GM12875 (cell line): ENCODE measurements around the gene SCAANT1.

Source experiments
- H3K4me3 ChIP-seq: one replicate; pipeline ENCODE4 v1.5.1; 2011; ENCODE audit warnings: low read depth, low read length, control low read depth
- TF ChIP-seq, protein P1 (sequence below): IDR thresholded peaks from 2 replicates; pipeline ENCODE4 v1.5.1; 2011; ENCODE audit warnings: low read depth, mild to moderate bottlenecking, control low read depth, inconsistent platforms, low read length, moderate library complexity, borderline replicate concordance; ENCODE audit not compliant: insufficient read depth

The SCAANT1 gene

DNA sequence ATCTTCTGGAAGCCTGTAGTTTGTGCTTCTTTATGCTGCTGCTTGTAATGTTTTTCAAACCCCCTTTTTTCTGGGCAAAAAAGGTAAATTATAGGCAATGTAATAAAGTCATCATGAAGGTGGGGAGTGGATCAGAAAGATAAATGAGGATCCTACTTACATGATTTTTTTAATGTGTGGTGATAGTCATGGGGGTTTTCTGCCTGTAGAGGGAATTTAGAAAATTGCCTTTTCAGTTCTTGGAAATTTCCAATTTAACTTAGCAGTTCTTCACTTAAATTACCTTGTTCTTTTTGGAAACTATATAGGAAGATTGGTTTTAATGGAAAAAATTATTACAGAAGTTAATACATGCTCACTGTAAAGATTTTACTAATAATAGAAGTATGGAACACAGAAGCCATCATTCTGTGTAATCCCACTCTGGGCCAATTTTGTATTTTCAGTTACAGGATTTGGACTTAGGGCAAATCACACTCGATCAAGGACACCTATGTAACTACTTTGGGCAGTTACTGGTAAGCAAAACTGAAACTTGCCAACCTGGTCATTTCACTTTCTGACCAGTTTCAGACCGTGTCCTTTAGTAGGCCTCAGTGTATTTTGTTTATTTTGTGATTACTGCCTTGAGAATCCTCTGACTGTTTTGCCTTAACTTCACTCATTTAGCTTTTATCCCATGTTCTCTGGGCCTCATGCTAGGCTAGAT, 10.5 kb upstream of the SCAANT1 start:
- H3K4me3 ChIP-seq = no peak overlapping the region
- TF ChIP-seq, protein P1, sequence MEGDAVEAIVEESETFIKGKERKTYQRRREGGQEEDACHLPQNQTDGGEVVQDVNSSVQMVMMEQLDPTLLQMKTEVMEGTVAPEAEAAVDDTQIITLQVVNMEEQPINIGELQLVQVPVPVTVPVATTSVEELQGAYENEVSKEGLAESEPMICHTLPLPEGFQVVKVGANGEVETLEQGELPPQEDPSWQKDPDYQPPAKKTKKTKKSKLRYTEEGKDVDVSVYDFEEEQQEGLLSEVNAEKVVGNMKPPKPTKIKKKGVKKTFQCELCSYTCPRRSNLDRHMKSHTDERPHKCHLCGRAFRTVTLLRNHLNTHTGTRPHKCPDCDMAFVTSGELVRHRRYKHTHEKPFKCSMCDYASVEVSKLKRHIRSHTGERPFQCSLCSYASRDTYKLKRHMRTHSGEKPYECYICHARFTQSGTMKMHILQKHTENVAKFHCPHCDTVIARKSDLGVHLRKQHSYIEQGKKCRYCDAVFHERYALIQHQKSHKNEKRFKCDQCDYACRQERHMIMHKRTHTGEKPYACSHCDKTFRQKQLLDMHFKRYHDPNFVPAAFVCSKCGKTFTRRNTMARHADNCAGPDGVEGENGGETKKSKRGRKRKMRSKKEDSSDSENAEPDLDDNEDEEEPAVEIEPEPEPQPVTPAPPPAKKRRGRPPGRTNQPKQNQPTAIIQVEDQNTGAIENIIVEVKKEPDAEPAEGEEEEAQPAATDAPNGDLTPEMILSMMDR = no peak

DNA sequence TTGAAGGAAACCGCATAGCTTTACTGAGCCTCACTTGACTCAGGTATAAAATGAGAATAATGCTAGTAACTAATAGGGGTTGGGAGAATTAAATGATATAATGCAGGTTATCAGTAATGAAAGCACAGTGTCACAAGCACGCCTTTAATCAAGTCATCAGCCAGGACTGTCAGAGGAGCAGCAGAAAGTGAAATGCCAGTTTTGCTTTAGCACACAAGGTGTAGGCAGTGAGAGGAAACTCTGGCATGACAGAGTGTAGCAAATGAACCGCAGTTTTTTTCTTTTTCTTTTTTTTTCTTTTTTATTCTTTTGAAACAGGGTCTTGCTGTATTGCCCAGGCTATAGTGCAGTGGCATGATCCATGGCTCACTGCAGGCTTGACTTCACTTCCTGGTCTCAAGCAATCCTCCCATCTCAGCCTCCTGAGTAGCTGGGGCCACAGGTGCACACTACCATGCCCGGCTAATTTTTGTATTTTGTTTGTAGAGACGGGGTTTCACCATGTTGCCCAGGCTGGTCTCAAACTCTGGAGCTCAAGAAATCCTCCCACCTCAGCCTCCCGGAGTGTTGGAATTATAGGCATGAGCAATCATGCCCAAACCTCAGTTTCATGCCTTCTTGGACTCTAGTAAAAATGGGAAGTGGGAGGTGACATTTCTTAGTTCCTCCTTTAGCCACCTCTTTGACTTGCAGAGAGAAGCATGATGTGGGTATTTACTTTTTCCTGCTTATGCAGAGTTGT, 9.7 kb upstream of the SCAANT1 start:
- TF ChIP-seq, protein P1 = no peak

DNA sequence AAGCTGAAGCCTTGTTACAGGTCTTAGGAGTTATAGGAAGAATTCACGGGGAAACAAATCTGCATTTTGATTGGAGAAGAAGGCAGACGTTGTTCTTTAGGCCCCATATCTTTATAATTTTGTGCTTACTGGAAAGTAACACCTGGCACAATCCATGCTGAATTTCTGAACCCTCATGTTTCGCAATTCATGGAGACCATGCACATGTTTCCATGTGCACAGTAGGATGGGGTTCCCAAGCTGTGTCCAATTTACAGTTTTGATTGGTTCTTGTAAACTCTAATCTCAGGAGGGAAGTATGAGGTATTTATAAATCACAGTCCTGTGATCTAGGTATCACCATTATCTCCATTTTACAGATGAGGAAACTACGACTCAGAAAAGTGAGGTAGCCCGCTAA, 7.8 kb upstream of the SCAANT1 start:
- no peak overlapping the region for H3K4me3 ChIP-seq
- TF ChIP-seq, protein P1 = no peak

More for the DNA sequence above, 9.7 kb upstream of the SCAANT1 start:
- no peak overlapping the region for H3K4me3 ChIP-seq

DNA sequence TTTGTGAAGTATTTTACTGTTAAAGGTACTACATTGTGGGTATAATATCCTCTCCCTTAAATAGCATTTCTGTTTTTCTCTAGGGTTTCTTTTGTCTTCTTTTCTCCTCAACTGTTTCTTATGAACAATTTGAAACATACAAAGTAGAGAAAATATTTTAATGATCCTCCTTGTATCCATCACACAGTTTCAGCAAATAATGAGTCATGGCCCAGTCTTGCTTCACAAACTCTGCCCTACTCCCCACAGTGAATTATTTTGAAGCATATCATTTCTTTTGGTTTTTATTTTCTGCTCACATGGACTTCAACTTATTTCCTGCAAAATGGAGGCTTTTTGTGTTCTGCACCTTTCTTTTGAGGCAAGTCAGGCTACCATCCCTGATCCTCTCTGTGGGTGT, 6.1 kb upstream of the SCAANT1 start:
- no peak overlapping the region for H3K4me3 ChIP-seq
- TF ChIP-seq, protein P1 = no peak

DNA sequence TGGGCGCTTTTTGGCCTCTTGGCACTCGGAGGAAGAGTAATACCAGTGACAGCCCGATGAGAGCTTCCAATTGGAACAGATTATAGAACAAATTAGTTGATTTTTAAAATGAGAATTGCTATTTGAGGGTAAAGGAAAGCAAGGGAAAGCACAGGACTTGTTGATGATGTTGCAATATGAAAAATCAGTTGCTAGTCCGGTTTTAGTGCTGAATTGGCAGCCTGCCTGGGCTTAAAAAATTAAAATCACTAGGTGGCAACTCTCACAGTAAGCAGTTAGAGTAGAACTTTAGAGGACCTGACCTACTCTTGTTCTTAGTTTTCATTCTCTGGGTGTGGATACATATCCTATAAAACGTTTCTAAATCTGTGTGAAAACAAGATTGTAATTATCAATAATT, 2.1 kb upstream of the SCAANT1 start:
- TF ChIP-seq, protein P1 = no peak
- no peak overlapping the region for H3K4me3 ChIP-seq

DNA sequence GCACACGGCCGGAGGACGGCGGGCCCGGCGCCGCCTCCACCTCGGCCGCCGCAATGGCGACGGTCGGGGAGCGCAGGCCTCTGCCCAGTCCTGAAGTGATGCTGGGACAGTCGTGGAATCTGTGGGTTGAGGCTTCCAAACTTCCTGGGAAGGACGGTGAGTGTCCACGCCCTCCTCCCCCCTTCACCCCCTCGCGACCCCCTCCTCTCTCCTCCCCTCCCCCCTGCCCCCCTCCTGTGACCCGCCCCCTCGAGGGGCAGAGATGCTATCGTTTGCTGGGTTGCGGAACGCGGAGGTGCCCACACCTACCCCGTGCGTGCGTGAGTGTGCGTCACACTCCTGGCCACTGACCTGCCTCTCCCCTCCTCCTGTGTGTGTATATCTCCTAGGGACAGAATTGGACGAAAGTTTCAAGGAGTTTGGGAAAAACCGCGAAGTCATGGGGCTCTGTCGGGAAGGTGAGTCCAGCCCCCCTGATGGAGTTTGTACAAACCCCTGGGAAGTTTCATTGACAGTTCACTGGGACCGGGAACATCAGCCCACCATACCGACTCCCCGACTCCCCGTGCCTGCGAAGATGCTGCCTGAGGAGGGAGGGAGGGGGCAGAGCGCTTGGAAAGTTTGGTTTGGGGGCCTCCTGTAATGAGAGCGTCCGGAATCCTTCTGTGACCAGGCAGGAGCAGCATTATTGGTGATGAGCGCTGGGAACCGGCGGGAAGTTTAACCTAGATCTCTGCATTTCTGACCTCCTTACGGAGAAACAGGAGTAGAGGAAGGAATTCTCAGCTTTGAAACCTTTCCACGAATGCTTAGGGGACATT, 795 bp upstream of the SCAANT1 start:
- TF ChIP-seq, protein P1 = no peak
- H3K4me3 ChIP-seq = peak overlapping the region; percentile 70
